K562 (cell line): ENCODE measurements around the gene OR51B2. TPM values are rescaled to one million over a fixed set of nuclear protein-coding genes. Genes with fewer than 3 reads are reported as not detected.

Experiments
- ARID3A ChIP-seq: IDR thresholded peaks from 2 replicates; pipeline ENCODE4 v1.6.1; 2012; ENCODE audit warnings: low read depth, low read length, improper control_type of control experiment, borderline replicate concordance
- ATF6 ChIP-seq: sonication (generic); formaldehyde crosslinking; IDR thresholded peaks from 2 replicates; pipeline ENCODE4 v1.4.0; 2020; ENCODE audit warnings: mild to moderate bottlenecking, missing genetic modification reagents
- CBX3 ChIP-seq, 2 experiments: IDR thresholded peaks; 1 replicate in 1 of 2; 2 replicates in 1 of 2; pipeline ENCODE4 v1.6.1; 2012; ENCODE audit warnings: inconsistent platforms in 2 of 2, low read length in 2 of 2, borderline replicate concordance in 1 of 2, control low read depth in 1 of 2
- CEBPB ChIP-seq: fragments of 450-650 bp; IDR thresholded peaks from 2 replicates; pipeline ENCODE4 v1.6.1; 2016; ENCODE audit warnings: missing genetic modification characterization, missing compliant biosample characterization
- CEBPZ ChIP-seq: fragments of 150-350 bp; IDR thresholded peaks from 2 replicates; pipeline ENCODE4 v1.6.1; 2014; ENCODE audit warnings: low read depth, mild to moderate bottlenecking, low read length, borderline replicate concordance
- CREM ChIP-seq: IDR thresholded peaks from 2 replicates; pipeline ENCODE4 v1.6.1; 2014; ENCODE audit warnings: antibody characterized with exemption, low read depth
- DNMT1 ChIP-seq: fragments of 450-650 bp; IDR thresholded peaks from 2 replicates; pipeline ENCODE4 v1.6.1; 2016; ENCODE audit warnings: antibody characterized with exemption, mild to moderate bottlenecking
- NCOA4 ChIP-seq: fragments of 450-650 bp; IDR thresholded peaks from 2 replicates; pipeline ENCODE4 v1.6.1; 2018; ENCODE audit warnings: mild to moderate bottlenecking; ENCODE audit not compliant: partially characterized antibody
- NR2C2 ChIP-seq, 2 experiments: fragments of 200-800 bp in 1 of 2; sonication (Bioruptor generic) in 1 of 2; sonication (generic) in 1 of 2; formaldehyde crosslinking in 1 of 2; IDR thresholded peaks; 2 replicates each; pipeline versions ENCODE4 v1.6.1 to v1.8.0; 2016 to 2022; ENCODE audit warnings: mild to moderate bottlenecking in 1 of 2, missing compliant biosample characterization in 1 of 2, missing genetic modification characterization in 1 of 2, missing genetic modification reagents in 1 of 2
- PCBP2 ChIP-seq: fragments of 200-400 bp; formaldehyde crosslinking; IDR thresholded peaks from 2 replicates; pipeline ENCODE4 v1.6.1; 2018; ENCODE audit warnings: low read length, low read depth, mild to moderate bottlenecking, moderate library complexity; ENCODE audit not compliant: poor library complexity, severe bottlenecking
- RBM25 ChIP-seq: fragments of 200-400 bp; formaldehyde crosslinking; IDR thresholded peaks from 2 replicates; pipeline ENCODE4 v1.6.1; 2018; ENCODE audit warnings: low read length, low read depth, moderate library complexity; ENCODE audit not compliant: severe bottlenecking
- RFX1 ChIP-seq: fragments of 450-650 bp; IDR thresholded peaks from 2 replicates; pipeline ENCODE4 v1.6.1; 2016; ENCODE audit warnings: mild to moderate bottlenecking, moderate library complexity
- RNF2 ChIP-seq: sonication (generic); IDR thresholded peaks from 2 replicates; pipeline ENCODE4 v1.6.1; 2016
- SIN3A ChIP-seq, 2 experiments: fragments of 150-350 bp in 1 of 2; IDR thresholded peaks; 2 replicates each; pipeline ENCODE4 v1.6.1; 2011 to 2016; ENCODE audit warnings: borderline replicate concordance in 2 of 2, low read depth in 2 of 2, low read length in 2 of 2, mild to moderate bottlenecking in 2 of 2, moderate library complexity in 2 of 2; ENCODE audit not compliant: control insufficient read depth in 1 of 2
- SNIP1 ChIP-seq: fragments of 450-650 bp; IDR thresholded peaks from 2 replicates; pipeline ENCODE4 v1.7.1; 2017; ENCODE audit warnings: low read depth, mild to moderate bottlenecking
- SREBF2 ChIP-seq: sonication (generic); formaldehyde crosslinking; IDR thresholded peaks from 2 replicates; pipeline ENCODE4 v1.4.0; 2020; ENCODE audit warnings: mild to moderate bottlenecking, missing genetic modification reagents
- SRF ChIP-seq, 2 experiments: fragments of 250-450, 450-650 bp in 1 of 2; sonication (Bioruptor Pico) in 1 of 2; sonication (generic) in 1 of 2; formaldehyde crosslinking; IDR thresholded peaks; 2 replicates each; pipeline versions ENCODE4 v1.5.0 to v1.5.1; 2020 to 2022; ENCODE audit warnings: mild to moderate bottlenecking in 1 of 2, missing genetic modification reagents in 1 of 2
- ZFPM2 ChIP-seq: fragments of 250-450 bp; sonication (Bioruptor Pico); IDR thresholded peaks from 2 replicates; pipeline ENCODE4 v1.5.1; 2022; ENCODE audit warnings: mild to moderate bottlenecking
- ZNF41 ChIP-seq: fragments of 250-450 bp; sonication (Bioruptor Pico); conservative IDR thresholded peaks from 2 replicates; pipeline ENCODE4 v1.4.0; 2020; ENCODE audit warnings: mild to moderate bottlenecking
- ZNF444 ChIP-seq: fragments of 250-450 bp; sonication (Bioruptor Pico); IDR thresholded peaks from 2 replicates; pipeline ENCODE4 v1.4.0; 2020; ENCODE audit warnings: mild to moderate bottlenecking, moderate library complexity
- ZNF583 ChIP-seq: fragments of 250-450 bp; sonication (Bioruptor Pico); IDR thresholded peaks from 2 replicates; pipeline ENCODE4 v1.4.0; 2020
- ZNF778 ChIP-seq: fragments of 450-650 bp; formaldehyde crosslinking; IDR thresholded peaks from 2 replicates; pipeline ENCODE4 v1.4.0; 2020; ENCODE audit warnings: mild to moderate bottlenecking, moderate library complexity
- polyA plus RNA-seq, 8 experiments: library from polyadenylated mRNA; depleted of rRNA in 4 of 8; stranded (reverse) in 5 of 8; unstranded in 3 of 8; fragments of >200 nt; fragmentation: Nextera tagmentation in 2 of 8; fragmentation: Illumina TruSeq in 1 of 8; extraction: Ambion mirVana in 2 of 8; extraction: Trizol in 1 of 8; gene quantifications; 2 replicates each; pipeline versions ENCODE4 v1.2.1 to v1.2.3, GENCODE V29; 2011 to 2014; ENCODE audit warnings: inconsistent platforms in 1 of 8, missing spikeins in 1 of 8
- total RNA-seq, 7 experiments: library from RNA; depleted of rRNA in 6 of 7; stranded (reverse); fragments of >200 nt in 6 of 7; fragmentation: Illumina TruSeq in 2 of 7; extraction: Trizol in 2 of 7; gene quantifications; 2 replicates each; pipeline versions ENCODE4 v1.2.1 to v1.2.3, GENCODE V29; 2011 to 2021; ENCODE audit warnings: low replicate concordance in 1 of 7

OR51B2 gene
- total and polyA plus RNA-seq, 9 of the 15 experiments (the other 6 are each of a cell fraction or from before 2014, with no cell fraction given): 0.38 to 6.6 (median 4.0) TPM

GRCh38 chr11:5275369-5276110, 48.6 kb downstream of the OR51B2 start (continued):
- TF ChIP-seq ZFPM2 (CRISPR knock-in tag) (no peak), SNIP1 (no peak), SIN3A (IDR thresholded peaks at IDR 0.05; ENCODE audit: borderline replicate concordance in 2 of 2, control insufficient read depth in 1 of 2, low read depth in 2 of 2, low read length in 2 of 2) (no peak), ARID3A (peak; percentile 86; the same call in 1 of the 2 replicates), NCOA4 (no peak), ZNF444 (CRISPR knock-in tag) (no peak), SREBF2 (CRISPR knock-in tag) (no peak), RBM25 (no peak), RNF2 (no peak), CEBPB (tag) (no peak), RFX1 (no peak), SRF (CRISPR knock-in tag; IDR thresholded peaks at IDR 0.05) (no peak), ZNF583 (CRISPR knock-in tag) (no peak), DNMT1 (no peak), CREM (peak; percentile 90), ATF6 (CRISPR knock-in tag) (no peak), NR2C2 (CRISPR knock-in tag; IDR thresholded peaks at IDR 0.05) (no peak), NR2C2 (tag; IDR thresholded peaks at IDR 0.05) (no peak), ZNF778 (CRISPR knock-in tag) (no peak), CBX3 (IDR thresholded peaks at IDR 0.05; ENCODE audit: borderline replicate concordance in 1 of 2, low read length in 2 of 2) (peak in 1 of 2 experiments; percentile 63; a peak in 1 of 3 replicates), PCBP2 (no peak), CEBPZ (no peak), ZNF41 (CRISPR knock-in tag) (no peak)
